Activated T-helper 1 cell treated with anti-CD3 and anti-CD28 coated beads, Interleukin-12 subunit alpha, Interleukin-12 subunit beta, Interleukin-2, Interleukin-4 antibody, amounts not matched to agents 30 ng/mL and 10 ng/mL and 1 ng/mL, durations not matched to agents 14 hours and 24 hours and 36 hours (primary cell): ENCODE results near the gene SLC9A9. TPM values are rescaled to one million over a fixed set of nuclear protein-coding genes. Genes with fewer than 3 reads are reported as not detected.

Source experiments
- DNase-seq: peaks from one replicate; pipeline ENCODE4 v3.0.0; 2021; ENCODE audit warnings: low spot score
- H3K27ac Mint-ChIP-seq: one replicate; pipeline ENCODE4 v1.8.0; 2021; ENCODE audit warnings: mild to moderate bottlenecking, mixed read lengths
- H3K27me3 Mint-ChIP-seq: one replicate; pipeline ENCODE4 v1.8.0; 2022; ENCODE audit warnings: mild to moderate bottlenecking, moderate library complexity, mixed read lengths; ENCODE audit not compliant: insufficient read depth
- H3K36me3 Mint-ChIP-seq: one replicate; pipeline ENCODE4 v1.8.0; 2021; ENCODE audit warnings: low read depth, mixed read lengths
- H3K4me1 Mint-ChIP-seq: one replicate; pipeline ENCODE4 v1.8.0; 2021; ENCODE audit warnings: low read depth, mixed read lengths
- H3K4me3 Mint-ChIP-seq: one replicate; pipeline ENCODE4 v1.8.0; 2021; ENCODE audit warnings: mild to moderate bottlenecking, moderate library complexity, mixed read lengths
- H3K9me3 Mint-ChIP-seq: one replicate; pipeline ENCODE4 v1.8.0; 2021; ENCODE audit warnings: mixed read lengths
- intact Hi-C: fragments of 100-400 bp; cut with micrococcal nuclease; formaldehyde crosslinking; loops from one replicate; pipeline ENCODE4 v1.15.1; 2024
- total RNA-seq: library from RNA; stranded (reverse); gene quantifications from 2 replicates; pipeline ENCODE4 v1.2.3, GENCODE V29; 2022

The SLC9A9 gene
- total RNA-seq, 1 donor from 2014 or later = 0.88 TPM

GRCh38 chr3:143634991-143635390 is 213.3 kb downstream of the SLC9A9 start:
- DNase-seq = no peak
- no peaks in the 10 kb centered on the region for H3K4me1 Mint-ChIP-seq
- H3K36me3 Mint-ChIP-seq = no peaks in the 10 kb centered on the region
- no peaks in the 10 kb centered on the region for H3K27me3 Mint-ChIP-seq
- H3K9me3 Mint-ChIP-seq = peaks cover 24% of the 10 kb centered on the region
- H3K27ac Mint-ChIP-seq = no peak overlapping the region
- intact Hi-C loops = no loop called here
- no peak overlapping the region for H3K4me3 Mint-ChIP-seq

DNA sequence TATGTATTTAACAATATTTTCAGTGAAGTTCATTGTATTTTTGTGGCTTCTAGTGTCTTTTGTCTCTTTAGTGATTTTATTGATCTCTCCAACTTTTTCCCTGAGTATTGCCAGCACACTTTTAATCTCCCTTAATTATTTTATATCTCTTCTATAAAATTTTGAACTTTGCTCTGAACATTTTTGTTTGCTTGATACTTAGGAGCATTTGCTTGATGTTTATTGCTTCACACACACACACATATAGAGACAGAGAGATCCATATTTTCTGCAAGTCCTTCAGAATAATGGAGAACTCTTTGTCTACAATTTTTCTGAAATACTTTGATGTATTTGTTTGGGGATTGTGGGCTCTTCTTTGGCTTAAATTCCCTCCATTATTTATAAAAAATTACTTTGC is 213.8 kb downstream of the SLC9A9 start:
- Mint-ChIP-seq H3K4me3 (no peak overlapping the region), H3K4me1 (no peaks in the 10 kb centered on the region), H3K27ac (no peak overlapping the region), H3K9me3 (peaks cover 24% of the 10 kb centered on the region), H3K36me3 (no peaks in the 10 kb centered on the region), H3K27me3 (no peaks in the 10 kb centered on the region)
- DNase-seq = no peak
- intact Hi-C loops = no loop called here

DNA sequence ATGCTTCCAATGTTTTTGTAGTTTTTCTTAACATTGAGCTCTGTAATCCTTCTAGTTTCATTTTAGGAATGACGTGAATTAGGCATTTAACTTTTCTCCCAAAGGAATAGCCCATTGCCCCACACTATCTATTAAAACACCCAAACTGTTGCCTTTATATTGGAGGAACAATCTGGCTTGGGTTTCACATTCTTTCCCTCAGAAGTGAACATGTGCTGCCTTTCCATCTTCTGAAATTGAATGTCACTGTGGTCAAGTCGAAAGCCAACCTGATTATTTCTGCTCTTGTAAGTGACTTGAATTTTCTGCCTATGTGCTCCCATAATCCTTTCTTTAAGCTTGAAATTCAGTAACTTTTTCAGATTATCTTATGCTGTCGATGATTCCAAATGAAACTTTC is 214.5 kb downstream of the SLC9A9 start:
- Mint-ChIP-seq H3K27me3 (no peaks in the 10 kb centered on the region), H3K27ac (no peak overlapping the region), H3K4me3 (no peak overlapping the region), H3K36me3 (no peaks in the 10 kb centered on the region), H3K4me1 (no peaks in the 10 kb centered on the region), H3K9me3 (peaks cover 20% of the 10 kb centered on the region)
- intact Hi-C loops = no loop called here
- no peak for DNase-seq

- Mint-ChIP-seq H3K9me3 (no peaks in the 10 kb centered on the region), H3K27me3 (no peaks in the 10 kb centered on the region), H3K4me1 (no peaks in the 10 kb centered on the region), H3K4me3 (no peak overlapping the region), H3K36me3 (no peaks in the 10 kb centered on the region), H3K27ac (no peak overlapping the region)
- DNase-seq = no peak
- intact Hi-C loops = no loop called here
These were observed 218.5 kb downstream of the SLC9A9 start for GRCh38 chr3:143629726-143630125.

- DNase-seq = no peak
- Mint-ChIP-seq H3K27me3 (no peaks in the 10 kb centered on the region), H3K4me1 (no peaks in the 10 kb centered on the region), H3K27ac (no peak overlapping the region), H3K36me3 (no peaks in the 10 kb centered on the region), H3K4me3 (no peak overlapping the region), H3K9me3 (no peaks in the 10 kb centered on the region)
- intact Hi-C loops = no loop called here
These were observed 219.3 kb downstream of the SLC9A9 start for GRCh38 chr3:143628971-143629370.

- Mint-ChIP-seq H3K27me3 (no peaks in the 10 kb centered on the region), H3K9me3 (no peaks in the 10 kb centered on the region), H3K36me3 (no peaks in the 10 kb centered on the region), H3K4me1 (no peaks in the 10 kb centered on the region), H3K4me3 (no peak overlapping the region), H3K27ac (no peak overlapping the region)
- no peak for DNase-seq
- intact Hi-C loops = loop anchor here (1.0 kb wide), 2 partner anchors 41 to 91 kb away; no protein-coding TSS in a partner anchor
These were observed 220.9 kb downstream of the SLC9A9 start for GRCh38 chr3:143627336-143627735.

DNA sequence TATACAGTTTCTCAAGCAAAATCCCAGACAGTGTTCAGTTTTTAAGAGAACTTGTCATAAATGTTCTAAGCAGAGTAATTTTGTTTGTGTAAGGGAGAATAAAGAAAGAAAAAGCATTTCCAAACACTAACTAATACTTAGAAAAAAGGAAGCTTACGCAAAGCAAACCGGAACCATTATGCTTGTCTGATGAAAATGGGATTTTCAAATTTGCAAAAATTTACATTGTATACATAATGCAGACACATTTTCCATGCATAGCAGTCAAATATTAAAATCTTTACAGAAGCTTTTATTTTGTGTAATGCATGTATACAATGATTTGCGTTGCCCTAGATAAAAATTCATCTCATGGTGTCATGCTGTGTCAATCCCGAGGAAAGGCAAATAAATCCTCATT is 229.0 kb downstream of the SLC9A9 start:
- no peak for DNase-seq
- no peak overlapping the region for H3K27ac Mint-ChIP-seq
- H3K4me1 Mint-ChIP-seq = no peaks in the 10 kb centered on the region
- intact Hi-C loops = no loop called here
- peaks cover 9% of the 10 kb centered on the region for H3K9me3 Mint-ChIP-seq
- no peaks in the 10 kb centered on the region for H3K27me3 Mint-ChIP-seq
- H3K4me3 Mint-ChIP-seq = no peak overlapping the region
- no peaks in the 10 kb centered on the region for H3K36me3 Mint-ChIP-seq

DNA sequence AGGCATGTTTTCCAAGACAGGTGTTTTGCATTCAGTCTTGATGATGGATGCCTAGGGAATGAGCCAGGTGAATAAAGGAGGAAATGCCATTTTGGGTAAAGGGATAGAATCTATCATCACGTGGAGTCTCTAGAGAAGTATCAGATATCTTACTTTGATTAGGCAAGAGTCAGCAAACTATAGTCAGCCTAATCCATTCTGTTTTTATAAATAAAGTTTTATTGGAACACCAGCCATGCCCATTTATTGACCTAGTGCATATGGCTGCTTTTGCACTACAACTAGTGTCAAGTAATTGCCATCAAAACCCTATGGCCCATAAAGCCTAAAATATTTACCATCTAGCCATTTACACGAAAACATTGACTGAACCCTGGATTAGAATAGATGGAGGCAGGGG is 231.2 kb downstream of the SLC9A9 start:
- DNase-seq = no peak
- H3K27me3 Mint-ChIP-seq = no peaks in the 10 kb centered on the region
- no peaks in the 10 kb centered on the region for H3K36me3 Mint-ChIP-seq
- no peak overlapping the region for H3K27ac Mint-ChIP-seq
- intact Hi-C loops = no loop called here
- no peaks in the 10 kb centered on the region for H3K4me1 Mint-ChIP-seq
- no peak overlapping the region for H3K4me3 Mint-ChIP-seq
- H3K9me3 Mint-ChIP-seq = peaks cover 9% of the 10 kb centered on the region

- no peak for DNase-seq
- no peak overlapping the region for H3K27ac Mint-ChIP-seq
- no peaks in the 10 kb centered on the region for H3K9me3 Mint-ChIP-seq
- intact Hi-C loops = no loop called here
- H3K27me3 Mint-ChIP-seq = no peaks in the 10 kb centered on the region
- no peaks in the 10 kb centered on the region for H3K36me3 Mint-ChIP-seq
- H3K4me1 Mint-ChIP-seq = no peaks in the 10 kb centered on the region
- no peak overlapping the region for H3K4me3 Mint-ChIP-seq
These were observed 235.0 kb downstream of the SLC9A9 start for GRCh38 chr3:143613226-143613625.

- DNase-seq = no peak
- no peak overlapping the region for H3K4me3 Mint-ChIP-seq
- H3K4me1 Mint-ChIP-seq = no peaks in the 10 kb centered on the region
- H3K27me3 Mint-ChIP-seq = no peaks in the 10 kb centered on the region
- intact Hi-C loops = no loop called here
- no peaks in the 10 kb centered on the region for H3K36me3 Mint-ChIP-seq
- H3K9me3 Mint-ChIP-seq = no peaks in the 10 kb centered on the region
- no peak overlapping the region for H3K27ac Mint-ChIP-seq
These were observed 235.7 kb downstream of the SLC9A9 start for GRCh38 chr3:143612541-143612940.

GRCh38 chr3:143608966-143609365 is 239.3 kb downstream of the SLC9A9 start:
- no peak for DNase-seq
- no peaks in the 10 kb centered on the region for H3K27me3 Mint-ChIP-seq
- no peaks in the 10 kb centered on the region for H3K4me1 Mint-ChIP-seq
- H3K9me3 Mint-ChIP-seq = no peaks in the 10 kb centered on the region
- H3K36me3 Mint-ChIP-seq = no peaks in the 10 kb centered on the region
- intact Hi-C loops = no loop called here
- no peak overlapping the region for H3K4me3 Mint-ChIP-seq
- no peak overlapping the region for H3K27ac Mint-ChIP-seq

DNA sequence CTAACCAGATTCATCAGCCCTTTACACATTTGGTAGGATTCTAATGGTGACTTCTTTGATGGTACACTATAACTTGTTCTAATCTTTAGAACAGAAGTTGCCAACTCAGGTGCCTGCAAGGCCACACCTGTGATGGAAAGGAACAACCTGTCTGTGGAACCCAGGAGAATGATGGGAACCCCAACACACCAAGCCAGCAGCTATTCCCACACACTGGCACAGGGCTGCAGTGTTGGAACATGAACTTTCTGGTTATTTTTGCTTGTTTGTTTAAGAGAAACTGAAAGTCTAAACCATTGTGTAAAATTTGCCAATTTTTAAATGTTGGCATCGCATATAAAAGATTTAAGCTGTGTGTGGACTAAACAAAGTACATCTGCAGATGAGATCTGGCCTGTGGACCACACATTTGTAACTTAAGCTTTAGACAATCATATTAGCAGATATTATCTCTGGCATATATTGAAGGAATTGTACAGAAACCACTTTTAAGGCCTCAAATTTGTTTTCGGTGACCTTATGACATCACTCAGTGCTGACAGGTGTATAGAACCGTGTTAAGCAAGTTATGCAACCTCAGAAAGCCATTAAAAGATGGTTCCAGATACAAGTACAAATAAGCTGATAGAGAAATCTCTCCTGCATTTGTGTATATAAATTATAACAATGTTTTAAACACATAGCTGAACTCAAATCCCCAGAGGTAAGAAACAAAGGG is 242.9 kb downstream of the SLC9A9 start:
- no peak for DNase-seq
- no peak overlapping the region for H3K4me3 Mint-ChIP-seq
- H3K27me3 Mint-ChIP-seq = no peaks in the 10 kb centered on the region
- no peaks in the 10 kb centered on the region for H3K4me1 Mint-ChIP-seq
- no peak overlapping the region for H3K27ac Mint-ChIP-seq
- H3K36me3 Mint-ChIP-seq = peaks cover 1% of the 10 kb centered on the region
- peaks cover 3% of the 10 kb centered on the region for H3K9me3 Mint-ChIP-seq
- intact Hi-C loops = no loop called here

GRCh38 chr3:143604402-143605185 is 243.7 kb downstream of the SLC9A9 start:
- Mint-ChIP-seq H3K27me3 (no peaks in the 10 kb centered on the region), H3K27ac (no peak overlapping the region), H3K4me1 (no peaks in the 10 kb centered on the region), H3K36me3 (peaks cover 1% of the 10 kb centered on the region), H3K4me3 (no peak overlapping the region), H3K9me3 (peaks cover 3% of the 10 kb centered on the region)
- no peak for DNase-seq
- intact Hi-C loops = no loop called here
